NB4 (cell line): ENCODE measurements around the gene NUMBL.

Source experiments
- CTCF ChIP-seq: IDR thresholded peaks from one replicate; pipeline ENCODE4 v1.5.1; 2012; ENCODE audit warnings: low read depth, low read length
- MAX ChIP-seq: IDR thresholded peaks from 2 replicates; pipeline ENCODE4 v1.6.1; 2011; ENCODE audit warnings: low read depth, low read length
- MYC ChIP-seq: IDR thresholded peaks from 2 replicates; pipeline ENCODE4 v1.6.1; 2011; ENCODE audit warnings: low read depth, low read length
- POLR2A ChIP-seq: IDR thresholded peaks from 2 replicates; pipeline ENCODE4 v1.6.1; 2011; ENCODE audit warnings: mild to moderate bottlenecking; ENCODE audit not compliant: insufficient read length; ENCODE audit errors: extremely low read depth

GRCh38 chr19:40632311-40633036 lies 58.0 kb downstream of the NUMBL start:
- TF ChIP-seq POLR2A, result no peak
- no peak for TF ChIP-seq MAX
- TF ChIP-seq MYC, result no peak
- TF ChIP-seq CTCF, result no peak
